Endothelial cell of umbilical vein (primary cell): ENCODE results near the gene PHKA2. TPM values are rescaled to one million over a fixed set of nuclear protein-coding genes. Genes with fewer than 3 reads are reported as not detected.

Experiments used
- BruUV-seq: library from RNA; stranded (reverse); fragments of 400-500 nt; replicated peaks from 2 replicates; lab custom pipeline; 2021; lab: Mats Ljungman, UMichigan
- CTCF ChIA-PET: fragments of 300-600, 350-600 bp; sonication (Branson Sonifier 250); formaldehyde crosslinking; loops from one replicate; lab custom pipeline; 2021; ENCODE audit warnings: antibody characterized with exemption, inconsistent platforms; lab: Charles Lee
- POLR2A ChIA-PET: fragments of 300-600, 350-600 bp; sonication (Branson Sonifier 250); formaldehyde crosslinking; loops from one replicate; lab custom pipeline; 2021; ENCODE audit warnings: antibody characterized with exemption, inconsistent platforms; lab: Charles Lee
- DNase-seq: peaks from one replicate; pipeline ENCODE4 v3.0.0-alpha.2; 2011; ENCODE audit warnings: low read depth, low spot score
- FAIRE-seq: peaks from 2 replicates; lab custom pipeline; 2011; peaks lifted over from hg19 to GRCh38; lab: Jason Lieb, UNC
- H2AFZ ChIP-seq: 2 replicates; pipeline ENCODE4 v1.6.0; 2012; ENCODE audit warnings: low read depth, low read length, control low read depth, inconsistent platforms
- H3K27ac ChIP-seq: 2 replicates; pipeline ENCODE4 v1.5.1; 2011; ENCODE audit warnings: low read depth, mild to moderate bottlenecking, control low read depth, low read length, moderate library complexity; ENCODE audit not compliant: insufficient read depth
- H3K27me3 ChIP-seq, 2 experiments: 2 replicates each; pipeline versions ENCODE4 v1.6.0 to v1.6.1; 2011; ENCODE audit warnings: low read length in 2 of 2, mixed read lengths in 1 of 2; ENCODE audit not compliant: control insufficient read depth in 2 of 2, insufficient read depth in 2 of 2
- H3K36me3 ChIP-seq, 2 experiments: 2 replicates in 1 of 2; 3 replicates in 1 of 2; pipeline ENCODE4 v1.5.1; 2011; ENCODE audit warnings: low read length in 2 of 2, mild to moderate bottlenecking in 1 of 2, moderate library complexity in 1 of 2; ENCODE audit not compliant: control insufficient read depth in 2 of 2, insufficient read depth in 2 of 2; ENCODE audit errors: extremely low read depth in 1 of 2
- H3K4me1 ChIP-seq: 3 replicates; pipeline ENCODE4 v1.5.1; 2011; ENCODE audit warnings: mild to moderate bottlenecking, low read length; ENCODE audit not compliant: control insufficient read depth, insufficient read depth; ENCODE audit errors: extremely low read depth
- H3K4me2 ChIP-seq: 2 replicates; pipeline ENCODE4 v1.6.1; 2011; ENCODE audit warnings: low read length, control low read depth, mixed read lengths; ENCODE audit not compliant: insufficient read depth
- H3K4me3 ChIP-seq, 3 experiments: fragments of 200-600 bp in 1 of 3; sonication (generic), shearing (Covaris generic) in 1 of 3; replicated peaks in 1 of 3; 2 replicates each; pipeline ENCODE4 v1.5.1; 2011 to 2016; ENCODE audit warnings: control low read depth in 3 of 3, low read length in 3 of 3, mild to moderate bottlenecking in 2 of 3, inconsistent platforms in 1 of 3, low read depth in 1 of 3, moderate library complexity in 1 of 3; ENCODE audit not compliant: insufficient read depth in 1 of 3
- H3K79me2 ChIP-seq: 2 replicates; pipeline ENCODE4 v1.6.0; 2012; ENCODE audit warnings: low read length, inconsistent platforms; ENCODE audit not compliant: control insufficient read depth, insufficient read depth
- H3K9ac ChIP-seq: replicated peaks from 2 replicates; pipeline ENCODE3; 2011; ENCODE audit warnings: low read length, control low read depth; ENCODE audit not compliant: insufficient read depth; ENCODE audit errors: extremely low read depth
- H3K9me1 ChIP-seq: replicated peaks from 3 replicates; pipeline ENCODE4 v1.6.0; 2011; ENCODE audit warnings: mild to moderate bottlenecking, low read length; ENCODE audit not compliant: control insufficient read depth, insufficient read depth; ENCODE audit errors: extremely low read depth
- H3K9me3 ChIP-seq: replicated peaks from 2 replicates; pipeline ENCODE4 v1.5.1; 2012; ENCODE audit warnings: low read length, inconsistent platforms; ENCODE audit not compliant: control insufficient read depth, insufficient read depth
- H4K20me1 ChIP-seq: replicated peaks from 2 replicates; pipeline ENCODE3; 2011; ENCODE audit warnings: mild to moderate bottlenecking, low read length; ENCODE audit not compliant: control insufficient read depth, insufficient read depth; ENCODE audit errors: extremely low read depth
- EZH2 ChIP-seq: IDR thresholded peaks from 2 replicates; pipeline ENCODE4 v1.6.1; 2012; ENCODE audit warnings: borderline replicate concordance, low read depth, mild to moderate bottlenecking, moderate library complexity, low read length, inconsistent platforms; ENCODE audit not compliant: severe bottlenecking
- FOS ChIP-seq: IDR thresholded peaks from 2 replicates; pipeline ENCODE4 v1.6.1; 2011; ENCODE audit warnings: mild to moderate bottlenecking, low read length, moderate library complexity, borderline replicate concordance; ENCODE audit not compliant: insufficient read depth
- GATA2 ChIP-seq: IDR thresholded peaks from 2 replicates; pipeline ENCODE4 v1.7.0; 2011; ENCODE audit warnings: low read depth, mild to moderate bottlenecking, moderate library complexity, mixed read lengths, low read length; ENCODE audit not compliant: insufficient read length, insufficient read depth
- JUN ChIP-seq: IDR thresholded peaks from 2 replicates; pipeline ENCODE4 v1.6.1; 2011; ENCODE audit warnings: borderline replicate concordance, low read depth; ENCODE audit not compliant: insufficient read length, insufficient read depth
- MYC ChIP-seq: IDR thresholded peaks from one replicate; pipeline ENCODE4 v1.6.1; 2011; ENCODE audit warnings: mild to moderate bottlenecking, low read depth, low read length
- POLR2A ChIP-seq: IDR thresholded peaks from 2 replicates; pipeline ENCODE4 v1.6.1; 2012; ENCODE audit warnings: low read depth, mild to moderate bottlenecking, control low read depth, low read length
- POLR2AphosphoS5 ChIP-seq: IDR thresholded peaks from 2 replicates; pipeline ENCODE4 v1.6.1; 2012; ENCODE audit warnings: low read depth, mild to moderate bottlenecking, control low read depth, low read length, moderate library complexity; ENCODE audit not compliant: insufficient read depth
- dilution Hi-C: fragments of 300-500 bp; cut with MboI; formaldehyde crosslinking; loops from one replicate; pipeline ENCODE4 v1.15.0; 2019; ENCODE audit warnings: low sequenced_read_pairs; ENCODE audit not compliant: extremely low pct_ligation_motif_present
- intact Hi-C: fragments of 100-400 bp; cut with micrococcal nuclease; formaldehyde crosslinking; loops from one replicate; pipeline ENCODE4 v1.10.0; 2022
- polyA plus RNA-seq, 4 experiments: library from polyadenylated mRNA; depleted of rRNA in 3 of 4; stranded (reverse) in 3 of 4; unstranded in 1 of 4; fragments of >200 nt; gene quantifications; 2 replicates each; pipeline versions ENCODE4 v1.2.1 to v1.2.3, GENCODE V29; 2011 to 2012; ENCODE audit warnings: missing spikeins in 1 of 4
- total RNA-seq: library from RNA; stranded (reverse); gene quantifications from 2 replicates; pipeline ENCODE4 v1.2.3, GENCODE V29; 2021
- TF ChIP-seq, protein P1 (sequence below): IDR thresholded peaks from 2 replicates; pipeline ENCODE4 v1.6.1; 2011; ENCODE audit not compliant: insufficient read depth, insufficient read length
- TF ChIP-seq, protein P2 (sequence below), 2 donors: IDR thresholded peaks; 1 replicate in 1 of 2; 2 replicates in 1 of 2; pipeline ENCODE4 v1.5.1; 2011; ENCODE audit warnings: low read length in 2 of 2, mild to moderate bottlenecking in 2 of 2, moderate library complexity in 2 of 2, control low read depth in 1 of 2, inconsistent platforms in 1 of 2, low read depth in 1 of 2; ENCODE audit not compliant: insufficient read depth in 1 of 2; ENCODE audit errors: extremely low read depth in 1 of 2

PHKA2 gene
- total and polyA plus RNA-seq, 2 donors (not counting 3 experiments of a cell fraction or from before 2014, with no cell fraction given): 16.7 to 17.1 TPM

DNA sequence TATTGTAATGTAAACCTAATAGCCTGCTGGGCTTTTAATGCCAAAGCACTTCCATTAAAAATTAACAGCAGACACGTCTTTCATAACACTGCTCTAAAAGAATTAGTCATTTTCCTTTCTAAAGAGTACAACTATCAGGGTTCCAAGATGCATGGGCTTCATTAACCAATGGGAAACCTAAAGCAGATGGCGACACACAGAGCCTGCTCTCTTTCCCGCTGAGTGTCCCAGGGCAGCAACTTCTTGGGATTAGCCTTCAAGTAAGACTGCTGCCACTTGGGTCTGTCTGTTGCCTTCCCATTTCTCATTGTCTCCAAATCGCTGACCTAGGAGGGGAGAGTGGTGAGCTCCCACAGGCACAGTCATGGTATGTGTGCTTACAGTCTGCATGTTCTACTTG is 14.0 kb upstream of the PHKA2 start:
- intact Hi-C loops: no loop called here

More for the DNA sequence above, 14.0 kb upstream of the PHKA2 start:
- Histone ChIP-seq H3K4me1 (peaks cover 2% of the 10 kb centered on the region), H2AFZ (no peak overlapping the region), H3K27me3 (no peaks in the 10 kb centered on the region), H4K20me1 (no peaks in the 10 kb centered on the region), H3K4me2 (no peak overlapping the region), H3K27ac (no peak overlapping the region), H3K9me3 (no peaks in the 10 kb centered on the region), H3K36me3 (no peaks in the 10 kb centered on the region), H3K9me1 (no peaks in the 10 kb centered on the region), H3K79me2 (no peaks in the 10 kb centered on the region), H3K4me3 (no peak overlapping the region), H3K9ac (no peak overlapping the region)
- BruUV-seq: no TSS peak
- ChIA-PET POLR2A (interaction anchor here (0.6 kb wide), 1 partner anchor 14 kb away, joined by 3 read pairs; no protein-coding TSS in a partner anchor), CTCF (no interaction called here)
- FAIRE-seq (no peak), DNase-seq (no peak)
- dilution Hi-C loops: no loop called here
- no peak for TF ChIP-seq GATA2
- no peak for TF ChIP-seq POLR2A
- TF ChIP-seq, protein P1, sequence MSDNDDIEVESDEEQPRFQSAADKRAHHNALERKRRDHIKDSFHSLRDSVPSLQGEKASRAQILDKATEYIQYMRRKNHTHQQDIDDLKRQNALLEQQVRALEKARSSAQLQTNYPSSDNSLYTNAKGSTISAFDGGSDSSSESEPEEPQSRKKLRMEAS: no peak
- TF ChIP-seq, protein P2, sequence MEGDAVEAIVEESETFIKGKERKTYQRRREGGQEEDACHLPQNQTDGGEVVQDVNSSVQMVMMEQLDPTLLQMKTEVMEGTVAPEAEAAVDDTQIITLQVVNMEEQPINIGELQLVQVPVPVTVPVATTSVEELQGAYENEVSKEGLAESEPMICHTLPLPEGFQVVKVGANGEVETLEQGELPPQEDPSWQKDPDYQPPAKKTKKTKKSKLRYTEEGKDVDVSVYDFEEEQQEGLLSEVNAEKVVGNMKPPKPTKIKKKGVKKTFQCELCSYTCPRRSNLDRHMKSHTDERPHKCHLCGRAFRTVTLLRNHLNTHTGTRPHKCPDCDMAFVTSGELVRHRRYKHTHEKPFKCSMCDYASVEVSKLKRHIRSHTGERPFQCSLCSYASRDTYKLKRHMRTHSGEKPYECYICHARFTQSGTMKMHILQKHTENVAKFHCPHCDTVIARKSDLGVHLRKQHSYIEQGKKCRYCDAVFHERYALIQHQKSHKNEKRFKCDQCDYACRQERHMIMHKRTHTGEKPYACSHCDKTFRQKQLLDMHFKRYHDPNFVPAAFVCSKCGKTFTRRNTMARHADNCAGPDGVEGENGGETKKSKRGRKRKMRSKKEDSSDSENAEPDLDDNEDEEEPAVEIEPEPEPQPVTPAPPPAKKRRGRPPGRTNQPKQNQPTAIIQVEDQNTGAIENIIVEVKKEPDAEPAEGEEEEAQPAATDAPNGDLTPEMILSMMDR (IDR thresholded peaks at IDR 0.05; ENCODE audit: extremely low read depth in 1 of 2, insufficient read depth in 1 of 2, low read depth in 1 of 2, low read length in 2 of 2): no peak
- no peak for TF ChIP-seq JUN
- TF ChIP-seq EZH2: no peak
- TF ChIP-seq FOS: no peak
- no peak for TF ChIP-seq POLR2AphosphoS5
- no peak for TF ChIP-seq MYC
